MM.1S (cell line): ENCODE data around the gene DISC1.

ENCODE experiments used
- DNase-seq: peaks from one replicate; pipeline ENCODE4 v3.0.0-alpha.2; 2015
- H2AFZ ChIP-seq: fragments of 300-600 bp; sonication (generic); 2 replicates; pipeline ENCODE4 v1.6.0; 2016; ENCODE audit warnings: antibody characterized with exemption, low read length
- H3F3A ChIP-seq: fragments of 300-600 bp; sonication (generic); 2 replicates; pipeline ENCODE4 v1.6.1; 2016; ENCODE audit warnings: mild to moderate bottlenecking, antibody characterized with exemption, low read length, moderate library complexity, mixed read lengths; ENCODE audit not compliant: insufficient read depth
- H3K27ac ChIP-seq: fragments of 300-600 bp; sonication (generic); 2 replicates; pipeline ENCODE4 v1.5.1; 2016; ENCODE audit warnings: mild to moderate bottlenecking, low read length
- H3K27me3 ChIP-seq: fragments of 300-600 bp; sonication (generic); replicated peaks from 2 replicates; pipeline ENCODE4 v1.6.0; 2016; ENCODE audit warnings: low read length; ENCODE audit not compliant: insufficient read depth
- H3K36me3 ChIP-seq: fragments of 300-600 bp; sonication (generic); replicated peaks from 2 replicates; pipeline ENCODE4 v1.6.1; 2016; ENCODE audit warnings: mild to moderate bottlenecking, low read length, mixed read lengths; ENCODE audit not compliant: insufficient read depth
- H3K4me1 ChIP-seq: fragments of 300-600 bp; sonication (generic); 2 replicates; pipeline ENCODE4 v1.6.1; 2016; ENCODE audit warnings: low read length, mixed read lengths
- H3K4me2 ChIP-seq: fragments of 300-600 bp; sonication (generic); 2 replicates; pipeline ENCODE4 v1.6.0; 2016; ENCODE audit warnings: low read depth, low read length
- H3K4me3 ChIP-seq: fragments of 300-600 bp; sonication (generic); 2 replicates; pipeline ENCODE4 v1.5.1; 2016; ENCODE audit warnings: low read length, mixed read lengths
- H3K79me2 ChIP-seq: fragments of 300-600 bp; sonication (generic); 2 replicates; pipeline ENCODE4 v1.6.1; 2016; ENCODE audit warnings: mixed run types, low read length, mixed read lengths
- H3K9ac ChIP-seq: fragments of 300-600 bp; sonication (generic); 2 replicates; pipeline ENCODE4 v1.6.1; 2016; ENCODE audit warnings: low read length, mixed read lengths
- H3K9me2 ChIP-seq: fragments of 300-600 bp; sonication (generic); replicated peaks from 2 replicates; pipeline ENCODE4 v1.6.1; 2016; ENCODE audit warnings: mild to moderate bottlenecking, low read length, mixed read lengths; ENCODE audit not compliant: insufficient read depth
- H3K9me3 ChIP-seq: fragments of 300-600 bp; sonication (generic); replicated peaks from 2 replicates; pipeline ENCODE4 v1.6.1; 2016; ENCODE audit warnings: mild to moderate bottlenecking, low read length, mixed read lengths; ENCODE audit not compliant: insufficient read depth
- H4K20me1 ChIP-seq: fragments of 300-600 bp; sonication (generic); 2 replicates; pipeline ENCODE4 v1.6.1; 2016; ENCODE audit warnings: mild to moderate bottlenecking, low read length, moderate library complexity, mixed read lengths; ENCODE audit not compliant: insufficient read depth
- CTCF ChIP-seq: fragments of 300-600 bp; sonication (generic); IDR thresholded peaks from 2 replicates; pipeline ENCODE4 v1.5.1; 2016; ENCODE audit warnings: antibody characterized with exemption, low read length, mixed read lengths
- EZH2 ChIP-seq: fragments of 300-600 bp; sonication (generic); optimal IDR thresholded peaks from 2 replicates; pipeline ENCODE3; 2017; ENCODE audit warnings: low read depth, mild to moderate bottlenecking, antibody characterized with exemption, low read length, mixed read lengths
- EZH2phosphoT487 ChIP-seq: fragments of 300-600 bp; sonication (generic); IDR thresholded peaks from 2 replicates; pipeline ENCODE4 v1.6.1; 2018; ENCODE audit warnings: antibody characterized with exemption, low read length

The DISC1 gene

GRCh38 chr1:232090816-232091215 lies 464.2 kb downstream of the DISC1 start:
- Histone ChIP-seq H3K9ac (no peak overlapping the region), H3K9me2 (no peaks in the 10 kb centered on the region), H3K36me3 (no peaks in the 10 kb centered on the region), H2AFZ (no peak overlapping the region), H3K4me1 (no peaks in the 10 kb centered on the region), H3K9me3 (no peaks in the 10 kb centered on the region), H3K27me3 (no peaks in the 10 kb centered on the region), H4K20me1 (no peaks in the 10 kb centered on the region), H3K4me3 (no peak overlapping the region), H3K27ac (no peak overlapping the region), H3F3A (no peaks in the 10 kb centered on the region), H3K4me2 (no peak overlapping the region), H3K79me2 (no peaks in the 10 kb centered on the region)
- DNase-seq = no peak
- no peak for TF ChIP-seq EZH2phosphoT487
- TF ChIP-seq CTCF = no peak
- TF ChIP-seq EZH2 = no peak
